Measurements from ENCODE around the gene GAS2. TPM values are rescaled to one million over a fixed set of nuclear protein-coding genes. Genes with fewer than 3 reads are reported as not detected.

Gene GAS2
- total RNA-seq, 1 donor from 2014 or later: 3.4 TPM

- Mint-ChIP-seq H3K27me3 (ENCODE audit: low read depth) (no peaks in the 10 kb centered on the region), H3K36me3 (ENCODE audit: low read depth) (no peaks in the 10 kb centered on the region), H3K4me3 (no peak overlapping the region), H3K9me3 (no peaks in the 10 kb centered on the region), H3K4me1 (peaks cover under 1% of the 10 kb centered on the region), H3K27ac (ENCODE audit: unreplicated experiment) (no peak overlapping the region)
- no peak for DNase-seq (ENCODE audit: low read depth, low spot score)
- TF ChIP-seq, protein P1, sequence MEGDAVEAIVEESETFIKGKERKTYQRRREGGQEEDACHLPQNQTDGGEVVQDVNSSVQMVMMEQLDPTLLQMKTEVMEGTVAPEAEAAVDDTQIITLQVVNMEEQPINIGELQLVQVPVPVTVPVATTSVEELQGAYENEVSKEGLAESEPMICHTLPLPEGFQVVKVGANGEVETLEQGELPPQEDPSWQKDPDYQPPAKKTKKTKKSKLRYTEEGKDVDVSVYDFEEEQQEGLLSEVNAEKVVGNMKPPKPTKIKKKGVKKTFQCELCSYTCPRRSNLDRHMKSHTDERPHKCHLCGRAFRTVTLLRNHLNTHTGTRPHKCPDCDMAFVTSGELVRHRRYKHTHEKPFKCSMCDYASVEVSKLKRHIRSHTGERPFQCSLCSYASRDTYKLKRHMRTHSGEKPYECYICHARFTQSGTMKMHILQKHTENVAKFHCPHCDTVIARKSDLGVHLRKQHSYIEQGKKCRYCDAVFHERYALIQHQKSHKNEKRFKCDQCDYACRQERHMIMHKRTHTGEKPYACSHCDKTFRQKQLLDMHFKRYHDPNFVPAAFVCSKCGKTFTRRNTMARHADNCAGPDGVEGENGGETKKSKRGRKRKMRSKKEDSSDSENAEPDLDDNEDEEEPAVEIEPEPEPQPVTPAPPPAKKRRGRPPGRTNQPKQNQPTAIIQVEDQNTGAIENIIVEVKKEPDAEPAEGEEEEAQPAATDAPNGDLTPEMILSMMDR (conservative IDR thresholded peaks at IDR 0.05): no peak
These were observed 101.9 kb downstream of the GAS2 start for GRCh38 chr11:22768281-22768680.

DNA sequence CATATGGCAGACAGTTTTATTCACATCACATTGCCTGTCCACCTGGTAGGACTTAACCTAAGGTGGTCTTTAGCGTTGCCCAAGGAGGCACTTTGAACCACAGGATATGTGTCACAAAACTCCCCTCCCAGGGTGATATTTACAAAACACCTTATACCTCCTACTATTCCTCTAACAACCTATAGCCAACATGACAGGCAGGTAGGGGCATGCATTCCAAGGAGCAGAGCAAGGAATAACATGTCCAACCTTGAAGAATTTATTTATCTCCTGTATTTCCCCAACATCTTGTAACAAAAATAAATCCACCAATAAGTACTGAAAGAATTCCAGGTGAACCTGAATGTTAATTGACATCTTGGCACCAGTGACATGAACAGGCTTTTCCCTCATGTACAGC is 102.7 kb downstream of the GAS2 start:
- TF ChIP-seq, protein P1 (conservative IDR thresholded peaks at IDR 0.05): no peak
- no peak for DNase-seq (ENCODE audit: low read depth, low spot score)
- no peaks in the 10 kb centered on the region for H3K27me3 Mint-ChIP-seq (ENCODE audit: low read depth)
- no peak overlapping the region for H3K27ac Mint-ChIP-seq (ENCODE audit: unreplicated experiment)
- H3K4me3 Mint-ChIP-seq: no peak overlapping the region
- H3K36me3 Mint-ChIP-seq (ENCODE audit: low read depth): no peaks in the 10 kb centered on the region
- H3K9me3 Mint-ChIP-seq: peaks cover 2% of the 10 kb centered on the region
- no peaks in the 10 kb centered on the region for H3K4me1 Mint-ChIP-seq

DNA sequence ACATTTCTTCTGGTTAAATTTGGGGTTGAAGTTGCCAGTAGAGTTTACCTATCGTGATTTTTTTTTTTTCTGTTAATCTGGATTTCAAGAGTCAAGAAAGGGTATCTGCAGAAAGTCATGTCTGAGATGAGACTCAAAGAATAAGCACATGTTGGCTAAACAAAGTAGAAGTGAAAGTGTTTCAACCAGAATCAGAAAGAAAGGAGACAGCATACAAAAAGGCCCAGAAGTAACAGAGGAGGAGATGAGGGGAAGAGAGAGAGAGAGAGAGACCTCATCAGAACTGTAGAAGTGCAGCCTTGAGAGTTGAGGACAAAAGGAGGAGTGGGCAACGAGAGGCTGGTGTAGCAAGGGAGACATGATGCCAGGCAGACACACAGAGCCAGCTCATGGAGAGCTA is 108.3 kb downstream of the GAS2 start:
- H3K9me3 Mint-ChIP-seq: peaks cover 2% of the 10 kb centered on the region
- peaks cover 8% of the 10 kb centered on the region for H3K4me1 Mint-ChIP-seq
- TF ChIP-seq, protein P1 (conservative IDR thresholded peaks at IDR 0.05): no peak
- H3K4me3 Mint-ChIP-seq: no peak overlapping the region
- DNase-seq (ENCODE audit: low read depth, low spot score): no peak
- H3K36me3 Mint-ChIP-seq (ENCODE audit: low read depth): no peaks in the 10 kb centered on the region
- no peak overlapping the region for H3K27ac Mint-ChIP-seq (ENCODE audit: unreplicated experiment)
- peaks cover 3% of the 10 kb centered on the region for H3K27me3 Mint-ChIP-seq (ENCODE audit: low read depth)

- Mint-ChIP-seq H3K27ac (ENCODE audit: unreplicated experiment) (no peak overlapping the region), H3K4me3 (no peak overlapping the region), H3K4me1 (peaks cover 12% of the 10 kb centered on the region), H3K36me3 (ENCODE audit: low read depth) (no peaks in the 10 kb centered on the region), H3K27me3 (ENCODE audit: low read depth) (peaks cover 3% of the 10 kb centered on the region), H3K9me3 (peaks cover 5% of the 10 kb centered on the region)
- no peak for DNase-seq (ENCODE audit: low read depth, low spot score)
- TF ChIP-seq, protein P1 (conservative IDR thresholded peaks at IDR 0.05): no peak
These were observed 108.8 kb downstream of the GAS2 start for GRCh38 chr11:22775248-22775647.

GRCh38 chr11:22778642-22779041 is 112.2 kb downstream of the GAS2 start:
- peaks cover 21% of the 10 kb centered on the region for H3K4me1 Mint-ChIP-seq
- no peak overlapping the region for H3K27ac Mint-ChIP-seq (ENCODE audit: unreplicated experiment)
- no peak overlapping the region for H3K4me3 Mint-ChIP-seq
- H3K9me3 Mint-ChIP-seq: peaks cover 8% of the 10 kb centered on the region
- no peak for DNase-seq (ENCODE audit: low read depth, low spot score)
- TF ChIP-seq, protein P1 (conservative IDR thresholded peaks at IDR 0.05): peak; percentile 34
- H3K36me3 Mint-ChIP-seq (ENCODE audit: low read depth): no peaks in the 10 kb centered on the region
- H3K27me3 Mint-ChIP-seq (ENCODE audit: low read depth): peaks cover 3% of the 10 kb centered on the region

DNA sequence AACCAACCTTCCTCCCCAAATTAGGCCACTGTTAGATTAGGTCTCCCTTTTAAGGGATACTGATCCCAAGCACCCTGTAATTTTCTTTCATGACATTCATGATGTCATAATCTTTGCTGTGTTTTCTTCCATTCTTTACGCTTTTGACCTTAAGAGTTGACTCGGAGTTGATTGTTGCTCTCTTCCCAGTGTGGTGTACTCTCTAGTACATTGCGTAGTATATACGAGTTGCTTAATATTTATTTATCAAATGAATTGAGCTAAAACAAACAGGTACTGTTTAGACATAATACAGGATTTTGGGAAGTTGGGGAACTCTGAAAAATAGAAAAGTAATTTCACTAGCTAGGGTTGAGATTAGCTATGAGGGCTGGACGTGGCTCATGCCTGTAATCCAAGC is 113.4 kb downstream of the GAS2 start:
- Mint-ChIP-seq H3K36me3 (ENCODE audit: low read depth) (peaks cover 3% of the 10 kb centered on the region), H3K27me3 (ENCODE audit: low read depth) (peaks cover under 1% of the 10 kb centered on the region)

More for the DNA sequence above, 113.4 kb downstream of the GAS2 start:
- no peak overlapping the region for H3K27ac Mint-ChIP-seq (ENCODE audit: unreplicated experiment)
- TF ChIP-seq, protein P1 (conservative IDR thresholded peaks at IDR 0.05): no peak
- H3K4me1 Mint-ChIP-seq: peaks cover 21% of the 10 kb centered on the region
- H3K4me3 Mint-ChIP-seq: no peak overlapping the region
- H3K9me3 Mint-ChIP-seq: peaks cover 15% of the 10 kb centered on the region
- no peak for DNase-seq (ENCODE audit: low read depth, low spot score)
